ENCODE data around the gene PPM1B.

- TF ChIP-seq POLR2A (IDR thresholded peaks at IDR 0.05; ENCODE audit: low read length): no peak
- TF ChIP-seq GATA1 (IDR thresholded peaks at IDR 0.05; ENCODE audit: low read depth, low read length): no peak
Measured at GRCh38 chr2:44168681-44169154, at the start of gene PPM1B.
